HCT116 (cell line): ENCODE results near the gene ZNF586.

Experiments used
- CBX3 ChIP-seq: IDR thresholded peaks from 2 replicates; pipeline ENCODE4 v1.6.1; 2012; ENCODE audit warnings: low read depth
- CEBPB ChIP-seq: IDR thresholded peaks from 2 replicates; pipeline ENCODE4 v1.6.1; 2012; ENCODE audit warnings: low read depth
- CTCF ChIP-seq, 3 experiments: fragments of 200-600 bp in 1 of 3; sonication (generic) in 1 of 3; IDR thresholded peaks in 2 of 3; conservative IDR thresholded peaks in 1 of 3; 2 replicates each; pipeline ENCODE4 v1.5.1; 2012 to 2017; ENCODE audit warnings: low read depth in 2 of 3, low read length in 2 of 3, antibody characterized with exemption in 1 of 3, borderline replicate concordance in 1 of 3, control low read depth in 1 of 3, mild to moderate bottlenecking in 1 of 3, mixed read lengths in 1 of 3, mixed run types in 1 of 3, moderate library complexity in 1 of 3; ENCODE audit not compliant: insufficient read depth in 1 of 3
- EGR1 ChIP-seq: IDR thresholded peaks from 2 replicates; pipeline ENCODE4 v1.6.1; 2012; ENCODE audit warnings: low read depth
- EZH2phosphoT487 ChIP-seq: fragments of 200-600 bp; IDR thresholded peaks from 2 replicates; pipeline ENCODE4 v1.6.1; 2018; ENCODE audit warnings: antibody characterized with exemption, borderline replicate concordance
- MAX ChIP-seq: IDR thresholded peaks from 2 replicates; pipeline ENCODE4 v1.6.1; 2012
- POLR2A ChIP-seq: IDR thresholded peaks from 2 replicates; pipeline ENCODE4 v1.7.0; 2011; ENCODE audit warnings: borderline replicate concordance; ENCODE audit not compliant: insufficient read depth, insufficient read length; ENCODE audit errors: extremely low read depth
- SRF ChIP-seq: IDR thresholded peaks from 2 replicates; pipeline ENCODE4 v1.6.1; 2012; ENCODE audit warnings: low read depth
- ZBTB33 ChIP-seq: IDR thresholded peaks from 2 replicates; pipeline ENCODE4 v1.6.1; 2011; ENCODE audit warnings: mild to moderate bottlenecking, low read length, moderate library complexity; ENCODE audit not compliant: insufficient replicate concordance; ENCODE audit errors: extremely low read depth
- ZNF274 ChIP-seq: fragments of 200-500 bp; sonication (Bioruptor generic); IDR thresholded peaks from 2 replicates; pipeline ENCODE4 v1.6.1; 2014; ENCODE audit warnings: mild to moderate bottlenecking, low read depth, low read length, inconsistent platforms

GRCh38 chr19:57748029-57748428 is 21.4 kb upstream of the ZNF586 start:
- TF ChIP-seq SRF (no peak), MAX (no peak), POLR2A (no peak), CTCF (IDR thresholded peaks at IDR 0.05 in 2 of 3, conservative IDR thresholded peaks at IDR 0.05 in 1 of 3; ENCODE audit: borderline replicate concordance in 1 of 3, insufficient read depth in 1 of 3, low read depth in 2 of 3, low read length in 2 of 3) (no peak), ZBTB33 (no peak), EZH2phosphoT487 (no peak), CEBPB (no peak), ZNF274 (no peak), EGR1 (no peak), CBX3 (no peak)
